ENCODE data around the gene PCYOX1L. TPM values are rescaled to one million over a fixed set of nuclear protein-coding genes. Genes with fewer than 3 reads are reported as not detected.

PCYOX1L gene
- total and polyA plus RNA-seq, 2 experiments from 2014 or later = 6.7 to 14.7 TPM

DNA sequence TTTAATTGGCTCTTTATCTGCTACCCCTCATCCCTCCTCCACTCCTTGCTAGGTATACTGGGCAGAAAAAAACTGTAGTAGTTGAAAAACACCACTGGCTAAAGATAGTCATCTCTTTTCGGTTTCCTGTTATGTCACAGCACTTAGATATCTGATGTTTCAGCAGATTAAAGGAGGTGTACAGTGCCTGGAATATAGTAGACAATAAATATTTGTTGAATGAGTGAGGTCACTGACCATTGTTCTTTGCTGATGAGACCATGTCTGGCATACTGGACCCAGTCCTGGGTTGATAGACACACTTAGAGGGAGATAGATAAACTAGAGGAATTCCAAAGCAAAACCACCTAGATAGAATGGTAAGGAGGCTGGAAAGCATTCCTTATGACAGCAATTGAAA, 9.3 kb upstream of the PCYOX1L start (continued):
- no peak for TF ChIP-seq REST (IDR thresholded peaks at IDR 0.05; ENCODE audit: unreplicated experiment)
- TF ChIP-seq ZNF114 (CRISPR knock-in tag; IDR thresholded peaks at IDR 0.05) = no peak
- no peak for TF ChIP-seq JUNB (IDR thresholded peaks at IDR 0.05; ENCODE audit: unreplicated experiment)
- no peak for TF ChIP-seq STAT1 (IDR thresholded peaks at IDR 0.05; ENCODE audit: unreplicated experiment)
- TF ChIP-seq POLR2AphosphoS5 (IDR thresholded peaks at IDR 0.05; ENCODE audit: low read depth) = no peak
- no peak for TF ChIP-seq CREB1 (CRISPR knock-in tag; IDR thresholded peaks at IDR 0.05; ENCODE audit: low read depth)
- TF ChIP-seq, protein P1, sequence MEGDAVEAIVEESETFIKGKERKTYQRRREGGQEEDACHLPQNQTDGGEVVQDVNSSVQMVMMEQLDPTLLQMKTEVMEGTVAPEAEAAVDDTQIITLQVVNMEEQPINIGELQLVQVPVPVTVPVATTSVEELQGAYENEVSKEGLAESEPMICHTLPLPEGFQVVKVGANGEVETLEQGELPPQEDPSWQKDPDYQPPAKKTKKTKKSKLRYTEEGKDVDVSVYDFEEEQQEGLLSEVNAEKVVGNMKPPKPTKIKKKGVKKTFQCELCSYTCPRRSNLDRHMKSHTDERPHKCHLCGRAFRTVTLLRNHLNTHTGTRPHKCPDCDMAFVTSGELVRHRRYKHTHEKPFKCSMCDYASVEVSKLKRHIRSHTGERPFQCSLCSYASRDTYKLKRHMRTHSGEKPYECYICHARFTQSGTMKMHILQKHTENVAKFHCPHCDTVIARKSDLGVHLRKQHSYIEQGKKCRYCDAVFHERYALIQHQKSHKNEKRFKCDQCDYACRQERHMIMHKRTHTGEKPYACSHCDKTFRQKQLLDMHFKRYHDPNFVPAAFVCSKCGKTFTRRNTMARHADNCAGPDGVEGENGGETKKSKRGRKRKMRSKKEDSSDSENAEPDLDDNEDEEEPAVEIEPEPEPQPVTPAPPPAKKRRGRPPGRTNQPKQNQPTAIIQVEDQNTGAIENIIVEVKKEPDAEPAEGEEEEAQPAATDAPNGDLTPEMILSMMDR (conservative IDR thresholded peaks at IDR 0.05; ENCODE audit: low read depth in 2 of 2) = no peak
- no peak for TF ChIP-seq NANOG (IDR thresholded peaks at IDR 0.05; ENCODE audit: borderline replicate concordance)
- no peak for TF ChIP-seq EZH2 (IDR thresholded peaks at IDR 0.05; ENCODE audit: low read depth, unreplicated experiment)

GRCh38 chr5:149349382-149349781, 8.5 kb upstream of the PCYOX1L start:
- no peaks in the 10 kb centered on the region for H3K4me1 ChIP-seq (ENCODE audit: insufficient read depth)
- H3K9me2 ChIP-seq (ENCODE audit: insufficient read depth) = no peaks in the 10 kb centered on the region
- H3K27me3 ChIP-seq (ENCODE audit: insufficient read depth) = no peaks in the 10 kb centered on the region
- Mint-ChIP-seq H3K27me3 (ENCODE audit: insufficient read depth, low read depth, poor library complexity) (no peaks in the 10 kb centered on the region), H3K27ac (no peak overlapping the region), H3K36me3 (ENCODE audit: low read depth) (peaks cover 77% of the 10 kb centered on the region), H3K9me3 (no peaks in the 10 kb centered on the region), H3K4me1 (peaks cover 7% of the 10 kb centered on the region; the same call in 2 of the 3 replicates), H3K4me3 (no peak overlapping the region)
- H3K4me3 ChIP-seq = no peak overlapping the region
- H3K27ac ChIP-seq (ENCODE audit: low read depth) = no peak overlapping the region
- H3F3A ChIP-seq (replicated peaks; ENCODE audit: low read depth) = 0 out of 2 replicates have a peak, but pooled peaks cover 2% of the 10 kb centered on the region
- peaks cover 80% of the 10 kb centered on the region for H3K79me2 ChIP-seq (replicated peaks; ENCODE audit: insufficient read depth)
- ATAC-seq (no peak), DNase-seq (ENCODE audit: low spot score) (no peak)
- H2AFZ ChIP-seq = no peak overlapping the region
- TF ChIP-seq CREB1 (CRISPR knock-in tag; IDR thresholded peaks at IDR 0.05; ENCODE audit: low read depth) = no peak
- TF ChIP-seq EZH2phosphoT487 (IDR thresholded peaks at IDR 0.05; ENCODE audit: unreplicated experiment) = no peak
- peaks cover 44% of the 10 kb centered on the region for H4K20me1 ChIP-seq (replicated peaks; ENCODE audit: insufficient read depth)
- H3K36me3 ChIP-seq (ENCODE audit: insufficient read depth) = peaks cover 65% of the 10 kb centered on the region
- no peak overlapping the region for H3K4me2 ChIP-seq

All from GM23338 (cell line).